ENCODE measurements around the gene ZNF689. TPM values are rescaled to one million over a fixed set of nuclear protein-coding genes. Genes with fewer than 3 reads are reported as not detected.

The ZNF689 gene
- total and polyA plus RNA-seq, 2 of the 13 experiments (the other 11 are each of a cell fraction or from before 2014, with no cell fraction given): 9.7 to 19.5 TPM

DNA sequence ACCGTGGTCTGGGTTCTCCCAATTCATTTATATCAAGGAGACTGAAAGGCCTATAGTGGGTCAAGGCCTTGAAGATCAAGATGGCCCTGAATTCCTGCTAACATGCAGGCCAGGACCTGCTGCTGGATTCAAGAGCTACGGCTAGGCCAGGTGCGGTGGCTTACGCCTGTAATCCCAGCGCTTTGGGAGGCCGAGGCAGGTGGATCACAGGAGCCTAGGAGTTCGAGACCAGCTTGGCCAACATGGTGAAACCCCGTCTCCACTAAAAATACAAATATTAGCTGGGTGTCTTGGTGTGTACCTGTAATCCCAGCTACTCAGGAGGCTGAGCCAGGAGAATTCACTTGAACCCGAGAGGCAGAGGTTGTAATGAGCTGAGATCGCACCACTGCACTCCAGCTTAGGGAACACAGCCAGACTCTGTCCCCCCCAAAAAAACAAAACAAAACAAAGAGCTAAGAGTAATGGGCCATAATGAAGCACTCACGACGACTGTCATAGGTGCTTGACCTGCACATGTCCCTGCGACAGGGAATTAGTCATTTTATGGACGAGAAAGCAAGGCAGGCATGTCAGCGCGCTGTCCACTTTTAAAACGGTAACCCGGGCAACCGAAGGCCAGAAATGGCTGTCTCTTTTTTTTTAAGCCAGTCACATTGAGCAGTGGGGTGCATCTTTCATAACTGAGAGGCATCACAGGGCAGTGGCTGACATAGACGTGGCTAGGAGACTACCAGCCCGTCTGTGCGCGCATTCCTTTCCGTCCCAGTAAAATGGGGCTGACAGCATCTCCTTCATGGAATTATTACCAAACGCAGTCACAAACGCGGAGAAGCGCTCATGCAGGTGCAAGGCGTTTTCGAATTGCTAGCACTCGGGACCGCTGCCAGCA is 47.0 kb upstream of the ZNF689 start (continued):
- TF ChIP-seq ZNF737 (CRISPR knock-in tag; IDR thresholded peaks at IDR 0.05; ENCODE audit: borderline replicate concordance): no peak
- no peak for TF ChIP-seq NKX3-1 (CRISPR knock-in tag; IDR thresholded peaks at IDR 0.05)
- no peak for TF ChIP-seq TOE1 (CRISPR knock-in tag; IDR thresholded peaks at IDR 0.05)
- no peak for TF ChIP-seq CCAR2 (optimal IDR thresholded peaks at IDR 0.05; ENCODE audit: low read depth, low read length)
- no peak for TF ChIP-seq KDM3A (CRISPR knock-in tag; IDR thresholded peaks at IDR 0.05; ENCODE audit: low read depth)
- no peak for TF ChIP-seq FOXM1 (CRISPR knock-in tag; IDR thresholded peaks at IDR 0.05)
- TF ChIP-seq, protein P1, sequence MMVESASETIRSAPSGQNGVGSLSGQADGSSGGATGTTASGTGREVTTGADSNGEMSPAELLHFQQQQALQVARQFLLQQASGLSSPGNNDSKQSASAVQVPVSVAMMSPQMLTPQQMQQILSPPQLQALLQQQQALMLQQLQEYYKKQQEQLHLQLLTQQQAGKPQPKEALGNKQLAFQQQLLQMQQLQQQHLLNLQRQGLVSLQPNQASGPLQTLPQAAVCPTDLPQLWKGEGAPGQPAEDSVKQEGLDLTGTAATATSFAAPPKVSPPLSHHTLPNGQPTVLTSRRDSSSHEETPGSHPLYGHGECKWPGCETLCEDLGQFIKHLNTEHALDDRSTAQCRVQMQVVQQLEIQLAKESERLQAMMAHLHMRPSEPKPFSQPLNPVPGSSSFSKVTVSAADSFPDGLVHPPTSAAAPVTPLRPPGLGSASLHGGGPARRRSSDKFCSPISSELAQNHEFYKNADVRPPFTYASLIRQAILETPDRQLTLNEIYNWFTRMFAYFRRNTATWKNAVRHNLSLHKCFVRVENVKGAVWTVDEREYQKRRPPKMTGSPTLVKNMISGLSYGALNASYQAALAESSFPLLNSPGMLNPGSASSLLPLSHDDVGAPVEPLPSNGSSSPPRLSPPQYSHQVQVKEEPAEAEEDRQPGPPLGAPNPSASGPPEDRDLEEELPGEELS (CRISPR knock-in tag; IDR thresholded peaks at IDR 0.05): no peak
- TF ChIP-seq, protein P2, sequence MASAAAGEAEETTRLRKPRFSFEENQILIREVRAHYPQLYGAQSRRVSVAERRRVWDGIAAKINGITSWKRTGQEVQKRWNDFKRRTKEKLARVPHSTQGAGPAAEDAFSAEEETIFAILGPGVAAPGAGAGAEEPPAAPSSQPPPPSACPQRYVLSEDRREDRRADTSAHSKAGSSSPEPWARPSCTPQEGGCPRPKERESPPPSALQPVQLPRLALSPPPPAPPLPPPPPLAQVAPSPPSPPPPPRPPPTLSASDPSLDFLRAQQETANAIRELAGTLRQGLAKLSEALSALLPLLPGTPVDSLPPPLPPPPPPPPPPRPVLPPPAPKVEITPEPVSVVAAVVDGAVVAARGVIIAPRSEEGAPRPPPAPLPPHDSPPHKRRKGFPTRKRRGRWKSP (CRISPR knock-in tag; IDR thresholded peaks at IDR 0.05): peak; percentile 72; the same call in 1 of the 2 replicates
- TF ChIP-seq, protein P3, sequence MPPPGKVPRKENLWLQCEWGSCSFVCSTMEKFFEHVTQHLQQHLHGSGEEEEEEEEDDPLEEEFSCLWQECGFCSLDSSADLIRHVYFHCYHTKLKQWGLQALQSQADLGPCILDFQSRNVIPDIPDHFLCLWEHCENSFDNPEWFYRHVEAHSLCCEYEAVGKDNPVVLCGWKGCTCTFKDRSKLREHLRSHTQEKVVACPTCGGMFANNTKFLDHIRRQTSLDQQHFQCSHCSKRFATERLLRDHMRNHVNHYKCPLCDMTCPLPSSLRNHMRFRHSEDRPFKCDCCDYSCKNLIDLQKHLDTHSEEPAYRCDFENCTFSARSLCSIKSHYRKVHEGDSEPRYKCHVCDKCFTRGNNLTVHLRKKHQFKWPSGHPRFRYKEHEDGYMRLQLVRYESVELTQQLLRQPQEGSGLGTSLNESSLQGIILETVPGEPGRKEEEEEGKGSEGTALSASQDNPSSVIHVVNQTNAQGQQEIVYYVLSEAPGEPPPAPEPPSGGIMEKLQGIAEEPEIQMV (CRISPR knock-in tag; IDR thresholded peaks at IDR 0.05; ENCODE audit: low read depth): no peak
- TF ChIP-seq NR2F6 (IDR thresholded peaks at IDR 0.05): no peak
- TF ChIP-seq NR2F6 (CRISPR knock-in tag; IDR thresholded peaks at IDR 0.05): no peak
- TF ChIP-seq ZBTB42 (CRISPR knock-in tag; IDR thresholded peaks at IDR 0.05): 0 out of 2 replicates have a peak, but pooled peaks have one; percentile 16
- TF ChIP-seq, protein P4, sequence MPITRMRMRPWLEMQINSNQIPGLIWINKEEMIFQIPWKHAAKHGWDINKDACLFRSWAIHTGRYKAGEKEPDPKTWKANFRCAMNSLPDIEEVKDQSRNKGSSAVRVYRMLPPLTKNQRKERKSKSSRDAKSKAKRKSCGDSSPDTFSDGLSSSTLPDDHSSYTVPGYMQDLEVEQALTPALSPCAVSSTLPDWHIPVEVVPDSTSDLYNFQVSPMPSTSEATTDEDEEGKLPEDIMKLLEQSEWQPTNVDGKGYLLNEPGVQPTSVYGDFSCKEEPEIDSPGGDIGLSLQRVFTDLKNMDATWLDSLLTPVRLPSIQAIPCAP (CRISPR knock-in tag; IDR thresholded peaks at IDR 0.05; ENCODE audit: low read depth): no peak
- TF ChIP-seq ISL2 (CRISPR knock-in tag; IDR thresholded peaks at IDR 0.05): no peak
- TF ChIP-seq TEAD3 (CRISPR knock-in tag; optimal IDR thresholded peaks at IDR 0.05; ENCODE audit: borderline replicate concordance): no peak
- no peak; the same call in 1 of the 2 replicates for TF ChIP-seq ZNF430 (CRISPR knock-in tag; IDR thresholded peaks at IDR 0.05)
- TF ChIP-seq, protein P5, sequence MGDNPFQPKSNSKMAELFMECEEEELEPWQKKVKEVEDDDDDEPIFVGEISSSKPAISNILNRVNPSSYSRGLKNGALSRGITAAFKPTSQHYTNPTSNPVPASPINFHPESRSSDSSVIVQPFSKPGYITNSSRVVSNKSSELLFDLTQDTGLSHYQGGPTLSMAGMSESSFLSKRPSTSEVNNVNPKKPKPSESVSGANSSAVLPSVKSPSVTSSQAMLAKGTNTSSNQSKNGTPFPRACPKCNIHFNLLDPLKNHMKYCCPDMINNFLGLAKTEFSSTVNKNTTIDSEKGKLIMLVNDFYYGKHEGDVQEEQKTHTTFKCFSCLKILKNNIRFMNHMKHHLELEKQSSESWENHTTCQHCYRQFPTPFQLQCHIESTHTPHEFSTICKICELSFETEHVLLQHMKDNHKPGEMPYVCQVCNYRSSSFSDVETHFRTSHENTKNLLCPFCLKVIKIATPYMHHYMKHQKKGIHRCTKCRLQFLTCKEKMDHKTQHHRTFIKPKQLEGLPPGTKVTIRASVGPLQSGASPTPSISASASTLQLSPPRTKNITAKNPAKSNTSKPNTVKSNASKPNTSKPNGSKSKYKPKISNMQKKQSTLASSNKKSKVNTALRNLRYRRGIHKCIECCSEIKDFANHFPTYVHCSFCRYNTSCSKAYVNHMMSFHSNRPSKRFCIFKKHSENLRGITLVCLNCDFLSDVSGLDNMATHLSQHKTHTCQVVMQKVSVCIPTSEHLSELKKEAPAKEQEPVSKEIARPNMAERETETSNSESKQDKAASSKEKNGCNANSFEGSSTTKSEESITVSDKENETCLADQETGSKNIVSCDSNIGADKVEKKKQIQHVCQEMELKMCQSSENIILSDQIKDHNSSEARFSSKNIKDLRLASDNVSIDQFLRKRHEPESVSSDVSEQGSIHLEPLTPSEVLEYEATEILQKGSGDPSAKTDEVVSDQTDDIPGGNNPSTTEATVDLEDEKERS (CRISPR knock-in tag; IDR thresholded peaks at IDR 0.05): no peak
- TF ChIP-seq TOPORS (CRISPR knock-in tag; IDR thresholded peaks at IDR 0.05): no peak; the same call in 1 of the 2 replicates
- TF ChIP-seq, protein P6, sequence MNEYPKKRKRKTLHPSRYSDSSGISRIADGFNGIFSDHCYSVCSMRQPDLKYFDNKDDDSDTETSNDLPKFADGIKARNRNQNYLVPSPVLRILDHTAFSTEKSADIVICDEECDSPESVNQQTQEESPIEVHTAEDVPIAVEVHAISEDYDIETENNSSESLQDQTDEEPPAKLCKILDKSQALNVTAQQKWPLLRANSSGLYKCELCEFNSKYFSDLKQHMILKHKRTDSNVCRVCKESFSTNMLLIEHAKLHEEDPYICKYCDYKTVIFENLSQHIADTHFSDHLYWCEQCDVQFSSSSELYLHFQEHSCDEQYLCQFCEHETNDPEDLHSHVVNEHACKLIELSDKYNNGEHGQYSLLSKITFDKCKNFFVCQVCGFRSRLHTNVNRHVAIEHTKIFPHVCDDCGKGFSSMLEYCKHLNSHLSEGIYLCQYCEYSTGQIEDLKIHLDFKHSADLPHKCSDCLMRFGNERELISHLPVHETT (CRISPR knock-in tag; conservative IDR thresholded peaks at IDR 0.05): no peak

All from HepG2 (cell line).